ENCODE measurements around the gene GPR63.
A peak's percentile ranks its signal among the peaks of the same experiment; 100 is the strongest.

Gene GPR63

DNA sequence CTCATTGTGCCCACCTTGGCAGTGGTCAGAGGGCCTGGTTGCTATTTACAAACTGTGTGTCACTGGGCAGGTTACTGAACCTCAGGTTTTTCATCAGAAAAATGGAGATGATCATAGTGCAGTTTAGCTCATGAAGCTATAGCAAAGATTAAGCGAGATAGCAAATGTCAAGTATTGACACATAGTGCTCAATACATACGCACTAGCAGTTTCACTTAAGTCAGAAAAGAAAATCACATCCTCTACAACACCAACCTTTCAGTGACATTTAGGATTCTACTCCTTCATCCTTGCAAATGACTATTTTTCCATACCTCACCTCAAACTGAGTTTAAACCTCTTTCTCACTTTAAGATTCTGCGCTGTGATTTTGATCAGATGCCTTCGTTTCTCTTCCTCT, 16.2 kb downstream of the GPR63 start:
- H3K27me3 ChIP-seq (replicated peaks; ENCODE audit: control insufficient read depth, insufficient read depth, low read length): no peaks in the 10 kb centered on the region
- H3K4me1 ChIP-seq (ENCODE audit: control insufficient read depth, insufficient read depth, low read length): no peaks in the 10 kb centered on the region
- no peak overlapping the region for H3K9ac ChIP-seq (ENCODE audit: low read length)
- no peak overlapping the region for H3K4me3 ChIP-seq (ENCODE audit: low read length)
- H3K36me3 ChIP-seq (ENCODE audit: control insufficient read depth, insufficient read depth, low read length, severe bottlenecking): no peaks in the 10 kb centered on the region
- no peak for DNase-seq (ENCODE audit: low read depth)
- H3K9me3 ChIP-seq (ENCODE audit: control insufficient read depth, low read length): no peaks in the 10 kb centered on the region

- no peak overlapping the region for H3K4me3 ChIP-seq (ENCODE audit: low read length)
- peak; percentile 32 for DNase-seq (ENCODE audit: low read depth)
Observed at GRCh38 chr6:96816301-96816817, 20.9 kb downstream of the GPR63 start.

DNA sequence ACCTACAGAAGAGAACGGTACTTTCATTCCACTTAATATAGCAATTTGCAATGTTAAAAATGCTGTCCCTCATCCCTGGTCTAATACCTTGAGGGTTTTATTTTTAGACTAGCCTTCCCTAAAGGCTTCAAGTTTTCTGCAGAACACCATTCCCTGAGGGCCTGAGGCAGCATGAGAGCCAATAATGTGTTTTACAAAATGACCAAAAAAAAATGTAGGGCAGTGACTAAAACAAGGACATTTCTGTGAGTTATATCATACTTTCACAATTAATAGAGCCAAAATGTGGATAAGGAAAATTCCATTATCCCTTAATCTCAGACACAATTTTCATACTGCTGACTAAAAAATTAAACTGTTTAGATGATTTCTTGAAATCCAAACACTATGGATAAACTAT, 22.7 kb downstream of the GPR63 start:
- Histone ChIP-seq H3K27me3 (replicated peaks; ENCODE audit: control insufficient read depth, insufficient read depth, low read length) (no peaks in the 10 kb centered on the region), H3K9me3 (ENCODE audit: control insufficient read depth, low read length) (no peaks in the 10 kb centered on the region), H3K4me1 (ENCODE audit: control insufficient read depth, insufficient read depth, low read length) (peaks cover 25% of the 10 kb centered on the region), H3K9ac (ENCODE audit: low read length) (peak overlapping the region; percentile 27), H3K36me3 (ENCODE audit: control insufficient read depth, insufficient read depth, low read length, severe bottlenecking) (no peaks in the 10 kb centered on the region), H3K4me3 (ENCODE audit: low read length) (peak overlapping the region; percentile 19)
- peak; percentile 6 for DNase-seq (ENCODE audit: low read depth)

More at GRCh38 chr6:96816301-96816817, 20.9 kb downstream of the GPR63 start:
- no peaks in the 10 kb centered on the region for H3K9me3 ChIP-seq (ENCODE audit: control insufficient read depth, low read length)
- no peaks in the 10 kb centered on the region for H3K36me3 ChIP-seq (ENCODE audit: control insufficient read depth, insufficient read depth, low read length, severe bottlenecking)
- no peak overlapping the region for H3K9ac ChIP-seq (ENCODE audit: low read length)
- H3K27me3 ChIP-seq (replicated peaks; ENCODE audit: control insufficient read depth, insufficient read depth, low read length): no peaks in the 10 kb centered on the region
- peaks cover 25% of the 10 kb centered on the region for H3K4me1 ChIP-seq (ENCODE audit: control insufficient read depth, insufficient read depth, low read length)

DNA sequence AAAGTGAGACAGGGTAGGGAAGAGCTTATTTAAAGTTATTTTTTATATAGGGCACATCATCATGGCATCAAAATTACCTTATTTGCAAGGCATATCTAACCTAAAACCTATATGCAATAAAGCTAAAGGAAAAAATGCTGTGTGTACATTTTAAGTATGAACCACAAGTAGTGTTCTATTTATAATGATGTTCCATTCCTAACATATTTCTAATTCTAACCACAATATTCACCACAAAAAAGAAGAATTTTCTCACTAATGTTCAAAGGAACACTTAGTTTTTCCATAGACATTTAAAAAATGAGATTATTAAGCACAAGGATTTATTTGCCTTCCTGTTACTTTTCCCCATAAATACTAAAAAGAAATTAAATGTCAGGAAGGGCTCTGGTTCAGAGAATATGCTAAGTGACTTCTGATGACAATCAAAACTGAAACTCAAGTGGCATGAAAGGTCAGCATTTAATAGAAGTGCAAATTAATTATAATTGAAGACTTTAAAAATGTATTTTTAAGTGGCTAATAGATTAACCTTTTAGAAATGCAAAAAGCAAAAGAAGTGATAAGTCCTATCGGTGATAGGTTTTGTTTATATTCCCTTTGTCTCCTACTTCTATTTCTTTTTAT, 25.1 kb downstream of the GPR63 start:
- H3K9me3 ChIP-seq (ENCODE audit: control insufficient read depth, low read length): no peaks in the 10 kb centered on the region
- peak; percentile 31 for DNase-seq (ENCODE audit: low read depth)
- peaks cover 25% of the 10 kb centered on the region for H3K4me1 ChIP-seq (ENCODE audit: control insufficient read depth, insufficient read depth, low read length)
- no peaks in the 10 kb centered on the region for H3K27me3 ChIP-seq (replicated peaks; ENCODE audit: control insufficient read depth, insufficient read depth, low read length)
- peak overlapping the region; percentile 16 for H3K4me3 ChIP-seq (ENCODE audit: low read length)
- no peaks in the 10 kb centered on the region for H3K36me3 ChIP-seq (ENCODE audit: control insufficient read depth, insufficient read depth, low read length, severe bottlenecking)
- peak overlapping the region; percentile 6 for H3K9ac ChIP-seq (ENCODE audit: low read length)

GRCh38 chr6:96811670-96812069, 25.6 kb downstream of the GPR63 start:
- Histone ChIP-seq H3K9ac (ENCODE audit: low read length) (no peak overlapping the region), H3K27me3 (replicated peaks; ENCODE audit: control insufficient read depth, insufficient read depth, low read length) (no peaks in the 10 kb centered on the region), H3K4me3 (ENCODE audit: low read length) (no peak overlapping the region), H3K36me3 (ENCODE audit: control insufficient read depth, insufficient read depth, low read length, severe bottlenecking) (no peaks in the 10 kb centered on the region), H3K9me3 (ENCODE audit: control insufficient read depth, low read length) (no peaks in the 10 kb centered on the region), H3K4me1 (ENCODE audit: control insufficient read depth, insufficient read depth, low read length) (peaks cover 25% of the 10 kb centered on the region)
- no peak for DNase-seq (ENCODE audit: low read depth)

DNA sequence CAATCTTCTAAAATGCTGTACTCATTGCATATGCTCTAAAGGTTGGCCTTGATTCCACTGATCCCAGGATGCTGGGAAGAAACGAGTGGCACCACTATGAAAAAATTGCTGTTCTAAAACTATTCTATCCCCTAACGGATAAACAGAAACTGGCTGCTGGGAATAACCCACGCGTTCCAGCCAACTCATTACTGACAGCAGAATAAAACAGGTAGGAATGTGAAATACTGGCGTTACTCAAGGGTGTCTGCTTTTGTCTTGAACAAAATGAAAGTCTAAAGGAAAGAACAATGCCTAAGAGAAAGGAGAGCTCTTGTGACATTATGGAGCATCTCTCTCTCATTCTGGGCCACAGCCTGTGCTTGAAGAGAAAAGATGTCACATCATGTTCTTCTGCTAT, 26.1 kb downstream of the GPR63 start:
- no peak overlapping the region for H3K4me3 ChIP-seq (ENCODE audit: low read length)
- peaks cover 25% of the 10 kb centered on the region for H3K4me1 ChIP-seq (ENCODE audit: control insufficient read depth, insufficient read depth, low read length)
- DNase-seq (ENCODE audit: low read depth): no peak
- H3K36me3 ChIP-seq (ENCODE audit: control insufficient read depth, insufficient read depth, low read length, severe bottlenecking): no peaks in the 10 kb centered on the region
- no peak overlapping the region for H3K9ac ChIP-seq (ENCODE audit: low read length)
- H3K27me3 ChIP-seq (replicated peaks; ENCODE audit: control insufficient read depth, insufficient read depth, low read length): no peaks in the 10 kb centered on the region
- no peaks in the 10 kb centered on the region for H3K9me3 ChIP-seq (ENCODE audit: control insufficient read depth, low read length)

DNA sequence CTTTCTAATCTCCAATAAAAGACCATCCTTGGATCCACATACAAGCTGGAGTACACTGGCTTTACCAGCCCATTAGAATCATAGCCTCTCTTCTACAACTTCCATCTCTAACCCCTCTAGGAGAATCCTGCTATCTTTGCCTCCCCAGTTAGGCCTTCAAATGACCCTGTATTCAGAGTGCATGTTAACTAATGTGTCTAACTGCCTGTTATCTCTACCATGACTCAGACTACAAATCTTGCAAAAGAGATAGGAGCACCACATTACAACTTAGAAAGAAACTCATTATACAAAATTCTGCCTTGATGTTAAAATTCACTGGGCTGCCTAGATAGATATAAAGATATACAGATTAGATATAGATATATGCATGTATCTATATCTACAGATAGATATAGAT, 28.2 kb downstream of the GPR63 start:
- Histone ChIP-seq H3K9ac (ENCODE audit: low read length) (no peak overlapping the region), H3K4me1 (ENCODE audit: control insufficient read depth, insufficient read depth, low read length) (peaks cover 17% of the 10 kb centered on the region)
- peak; percentile 9 for DNase-seq (ENCODE audit: low read depth)

DNA sequence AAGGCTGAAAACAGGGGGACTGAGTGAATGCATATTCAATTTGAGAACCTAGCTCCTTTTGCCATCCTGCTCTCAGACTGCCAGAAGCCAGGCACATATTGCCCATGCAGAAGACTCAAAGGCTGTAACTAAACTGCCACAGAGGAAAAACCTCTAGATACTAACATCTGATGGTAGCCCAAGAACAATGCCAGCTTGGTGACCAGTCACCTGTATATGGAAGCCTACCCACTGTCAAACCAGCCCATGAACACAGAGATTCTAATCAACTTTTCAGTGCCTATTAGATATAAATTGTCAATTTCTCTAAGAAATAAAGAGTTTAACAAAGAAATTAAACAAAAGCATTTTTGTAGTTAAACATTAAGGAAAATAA, 34.2 kb downstream of the GPR63 start:
- no peaks in the 10 kb centered on the region for H3K36me3 ChIP-seq (ENCODE audit: control insufficient read depth, insufficient read depth, low read length, severe bottlenecking)
- no peak overlapping the region for H3K9ac ChIP-seq (ENCODE audit: low read length)
- no peak overlapping the region for H3K4me3 ChIP-seq (ENCODE audit: low read length)
- no peaks in the 10 kb centered on the region for H3K4me1 ChIP-seq (ENCODE audit: control insufficient read depth, insufficient read depth, low read length)
- H3K9me3 ChIP-seq (ENCODE audit: control insufficient read depth, low read length): no peaks in the 10 kb centered on the region
- no peak for DNase-seq (ENCODE audit: low read depth)
- no peaks in the 10 kb centered on the region for H3K27me3 ChIP-seq (replicated peaks; ENCODE audit: control insufficient read depth, insufficient read depth, low read length)

More for the DNA sequence above, 28.2 kb downstream of the GPR63 start:
- H3K27me3 ChIP-seq (replicated peaks; ENCODE audit: control insufficient read depth, insufficient read depth, low read length): no peaks in the 10 kb centered on the region
- H3K9me3 ChIP-seq (ENCODE audit: control insufficient read depth, low read length): no peaks in the 10 kb centered on the region
- no peak overlapping the region for H3K4me3 ChIP-seq (ENCODE audit: low read length)
- no peaks in the 10 kb centered on the region for H3K36me3 ChIP-seq (ENCODE audit: control insufficient read depth, insufficient read depth, low read length, severe bottlenecking)

DNA sequence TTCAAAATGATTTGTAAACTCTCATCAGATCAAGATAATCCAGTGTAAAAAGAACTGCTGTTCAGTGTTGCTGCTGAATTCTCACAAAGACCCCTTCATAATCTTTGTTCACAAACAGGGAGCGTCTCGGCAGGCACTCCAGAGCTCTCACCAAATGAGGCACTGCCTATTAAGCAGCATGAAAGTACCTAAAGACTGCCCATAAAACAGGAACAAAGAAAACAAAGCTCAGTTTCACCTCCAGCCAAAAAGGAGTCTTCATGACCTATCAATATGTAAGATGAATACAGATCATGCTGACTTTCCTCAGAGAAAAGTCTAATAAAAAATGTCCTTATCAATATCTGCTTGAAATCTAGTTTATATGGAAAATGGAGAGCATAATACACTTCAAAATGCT, 41.8 kb downstream of the GPR63 start:
- Histone ChIP-seq H3K4me1 (ENCODE audit: control insufficient read depth, insufficient read depth, low read length) (no peaks in the 10 kb centered on the region), H3K27me3 (replicated peaks; ENCODE audit: control insufficient read depth, insufficient read depth, low read length) (no peaks in the 10 kb centered on the region)
- no peak for DNase-seq (ENCODE audit: low read depth)

DNA sequence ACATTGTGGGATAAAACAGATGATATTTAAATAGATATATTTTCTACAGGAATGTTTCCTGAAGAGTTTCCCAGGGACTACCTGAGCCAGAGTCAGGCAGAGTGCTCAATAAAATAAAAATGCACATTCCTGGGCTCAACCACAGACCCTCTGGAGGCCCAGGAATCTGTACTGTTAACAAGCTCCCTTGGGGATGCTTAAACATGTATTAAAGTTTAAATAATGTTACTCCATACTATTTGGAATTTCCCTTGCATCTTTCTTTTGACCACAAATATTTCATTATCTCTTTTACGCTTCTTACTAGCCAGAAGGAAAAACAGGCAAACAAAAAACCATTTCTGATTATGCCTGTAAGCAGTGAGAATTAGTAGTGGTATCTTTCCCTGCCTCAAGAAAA, 42.3 kb downstream of the GPR63 start:
- Histone ChIP-seq H3K9ac (ENCODE audit: low read length) (no peak overlapping the region), H3K4me3 (ENCODE audit: low read length) (no peak overlapping the region), H3K27me3 (replicated peaks; ENCODE audit: control insufficient read depth, insufficient read depth, low read length) (no peaks in the 10 kb centered on the region), H3K4me1 (ENCODE audit: control insufficient read depth, insufficient read depth, low read length) (no peaks in the 10 kb centered on the region), H3K9me3 (ENCODE audit: control insufficient read depth, low read length) (no peaks in the 10 kb centered on the region), H3K36me3 (ENCODE audit: control insufficient read depth, insufficient read depth, low read length, severe bottlenecking) (no peaks in the 10 kb centered on the region)
- peak; percentile 36 for DNase-seq (ENCODE audit: low read depth)

More for the DNA sequence above, 41.8 kb downstream of the GPR63 start:
- H3K36me3 ChIP-seq (ENCODE audit: control insufficient read depth, insufficient read depth, low read length, severe bottlenecking): no peaks in the 10 kb centered on the region
- H3K9ac ChIP-seq (ENCODE audit: low read length): no peak overlapping the region
- H3K4me3 ChIP-seq (ENCODE audit: low read length): no peak overlapping the region
- no peaks in the 10 kb centered on the region for H3K9me3 ChIP-seq (ENCODE audit: control insufficient read depth, low read length)

GRCh38 chr6:96792561-96793190, 44.6 kb downstream of the GPR63 start:
- Histone ChIP-seq H3K9ac (ENCODE audit: low read length) (no peak overlapping the region), H3K36me3 (ENCODE audit: control insufficient read depth, insufficient read depth, low read length, severe bottlenecking) (no peaks in the 10 kb centered on the region), H3K4me3 (ENCODE audit: low read length) (no peak overlapping the region), H3K27me3 (replicated peaks; ENCODE audit: control insufficient read depth, insufficient read depth, low read length) (no peaks in the 10 kb centered on the region), H3K4me1 (ENCODE audit: control insufficient read depth, insufficient read depth, low read length) (peaks cover 6% of the 10 kb centered on the region), H3K9me3 (ENCODE audit: control insufficient read depth, low read length) (no peaks in the 10 kb centered on the region)
- no peak for DNase-seq (ENCODE audit: low read depth)
